Midbrain (tissue), 1 donor: Measurements from ENCODE around the gene CLMN.
A peak's percentile ranks its signal among the peaks of the same experiment; 100 is the strongest.

Experiments
- DNase-seq: peaks from one replicate; lab custom pipeline; 2025; lab: John Stamatoyannopoulos, UW

Gene CLMN

DNA sequence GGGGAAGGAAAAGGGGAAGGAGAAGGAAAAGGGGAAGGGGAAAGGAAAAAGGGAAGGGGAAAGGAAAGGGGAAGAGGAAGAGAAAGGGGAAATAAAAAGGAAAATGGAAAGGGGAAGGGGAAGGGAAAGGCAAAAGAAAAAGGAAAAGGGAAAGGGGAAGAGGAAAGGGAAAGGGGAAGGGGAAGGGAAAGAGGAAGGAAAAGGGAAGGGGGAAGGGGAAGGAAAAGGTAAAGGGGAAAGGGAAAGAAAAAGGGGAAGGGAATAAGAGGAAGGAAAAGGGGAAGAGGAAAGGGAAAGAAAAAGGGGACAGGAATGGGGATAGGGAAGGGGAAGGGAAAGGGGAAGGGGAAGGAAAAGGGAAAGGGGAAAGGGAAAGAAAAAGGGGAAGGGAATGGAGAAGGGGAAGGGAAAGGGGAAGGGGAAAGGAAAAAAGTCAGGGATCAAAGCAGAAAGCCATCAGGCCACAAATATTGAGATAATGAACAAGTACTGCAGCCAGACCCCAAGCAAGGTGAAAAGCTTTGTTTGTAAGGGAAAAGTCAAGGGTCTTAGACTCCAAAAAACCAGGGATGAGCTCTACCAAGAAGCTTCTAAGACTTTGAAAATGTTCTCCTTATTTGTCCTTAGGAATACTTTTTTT is 182.4 kb downstream of the CLMN start:
- no peak for DNase-seq

DNA sequence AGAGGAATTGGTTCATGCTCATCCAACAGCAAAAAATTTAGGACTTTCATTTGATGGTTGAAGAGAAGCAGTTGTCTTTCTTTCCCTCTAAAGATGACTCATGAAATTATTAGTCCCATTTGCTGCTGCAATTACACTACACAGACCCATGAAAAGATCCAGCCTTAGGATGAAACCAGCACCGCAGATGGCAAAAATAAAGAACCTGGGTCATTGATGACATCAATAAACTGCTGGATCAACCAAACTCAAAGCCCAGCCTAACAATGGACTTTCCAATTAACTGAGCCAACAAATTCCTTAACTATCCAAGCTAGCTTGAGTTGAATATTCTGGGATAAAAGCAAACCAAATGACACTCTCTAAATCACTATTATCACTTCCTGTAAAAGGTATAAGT is 183.1 kb downstream of the CLMN start:
- no peak for DNase-seq

DNA sequence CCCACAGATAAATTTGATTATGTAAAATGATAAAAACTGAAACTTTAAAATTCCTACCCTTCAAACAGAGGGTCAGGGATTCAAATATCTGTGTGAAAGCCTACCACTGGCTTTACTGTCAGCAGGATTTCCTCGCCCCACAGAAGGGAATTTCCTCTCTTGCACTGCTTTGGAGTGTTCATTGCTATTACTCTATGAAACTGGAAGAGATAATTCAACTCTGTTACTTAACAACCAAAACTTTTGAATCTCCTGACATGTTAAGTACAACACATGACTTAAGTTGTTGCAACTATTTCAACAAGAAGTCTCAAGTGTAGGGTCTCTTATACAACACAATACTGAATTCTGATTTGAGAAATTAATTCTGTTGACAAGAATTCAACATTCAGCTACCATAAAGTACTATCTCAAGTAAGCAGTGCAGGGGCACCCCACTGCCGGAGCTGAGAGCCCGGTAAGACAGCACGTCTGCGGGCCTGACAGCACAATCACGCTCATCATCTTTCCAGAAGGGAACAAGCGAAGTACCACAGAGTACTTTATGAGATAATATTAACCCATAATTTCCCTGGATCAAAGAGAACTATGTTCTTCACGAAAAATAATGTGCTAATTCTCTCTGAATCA is 185.3 kb downstream of the CLMN start:
- no peak for DNase-seq

DNA sequence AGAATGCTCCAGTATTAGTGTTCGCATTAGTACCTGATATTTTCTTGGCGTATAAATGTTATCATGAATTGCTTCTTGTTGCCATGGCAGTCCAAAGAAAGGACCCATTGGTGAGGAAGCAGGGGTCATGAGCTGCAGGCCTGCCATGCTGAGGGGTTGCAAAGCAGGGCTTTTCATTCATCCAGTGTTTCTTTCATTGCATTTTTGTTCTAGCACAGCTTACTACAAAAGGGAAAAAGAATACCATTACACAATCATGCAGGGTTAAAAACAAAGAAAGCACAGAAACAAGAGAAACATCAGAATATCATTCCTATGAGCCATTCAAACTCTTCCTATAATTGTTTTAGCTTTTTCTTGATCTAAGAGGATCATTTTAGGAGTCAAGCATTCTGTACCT is 186.4 kb downstream of the CLMN start:
- DNase-seq, result peak; percentile 61

DNA sequence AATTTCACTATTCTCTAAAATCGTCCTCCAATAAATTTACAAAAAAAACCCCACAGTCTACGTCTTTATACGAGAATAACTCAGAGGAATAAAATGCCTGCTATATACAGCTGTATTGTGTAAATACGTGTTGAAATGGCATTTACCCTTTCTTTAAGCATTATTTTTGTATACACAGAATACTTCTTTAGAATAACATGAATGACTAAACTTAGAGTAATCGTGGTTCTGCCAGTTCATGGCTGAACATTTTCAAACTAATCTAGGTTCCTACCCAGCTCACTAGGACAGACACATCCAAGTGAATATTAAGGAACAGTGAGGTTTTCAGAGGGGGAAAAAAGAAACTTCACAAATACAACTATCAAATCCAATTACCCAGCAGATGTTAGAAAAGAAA is 186.9 kb downstream of the CLMN start:
- peak; percentile 18 for DNase-seq
